ENCODE results near the gene PLA2G4B. TPM values are rescaled to one million over a fixed set of nuclear protein-coding genes. Genes with fewer than 3 reads are reported as not detected.

PLA2G4B gene
- total and polyA plus RNA-seq, 2 donors (not counting 1 experiment from before 2014, with no cell fraction given) = 22.6 to 33.2 TPM

- no peak for DNase-seq
- Mint-ChIP-seq H3K27me3 (peaks cover 20% of the 10 kb centered on the region), H3K4me1 (peaks cover 37% of the 10 kb centered on the region), H3K27ac (peak overlapping the region; percentile 17), H3K9me3 (ENCODE audit: insufficient read depth) (no peaks in the 10 kb centered on the region), H3K4me3 (no peak overlapping the region)
- no peak for ATAC-seq (ENCODE audit: low read depth)
- POLR2A ChIA-PET = no interaction called here
- Histone ChIP-seq H3K4me2 (replicated peaks; ENCODE audit: low read depth, low read length, poor library complexity, severe bottlenecking) (no peak overlapping the region), H3K9me3 (ENCODE audit: control extremely low read depth in 1 of 3, control insufficient read depth in 2 of 3, insufficient read depth in 1 of 3, low read length in 2 of 3) (peaks cover 0 to 15% (median 0%) of the 10 kb centered on the region in 3 donors), H3K36me3 (replicated peaks in 1 of 2; ENCODE audit: control extremely low read depth in 1 of 2, control insufficient read depth in 1 of 2, extremely low read depth in 1 of 2, insufficient read depth in 2 of 2, low read length in 1 of 2) (no peaks in the 10 kb centered on the region), H2AFZ (ENCODE audit: insufficient read depth, low read depth, low read length, poor library complexity, severe bottlenecking) (no peak overlapping the region), H3K27me3 (replicated peaks in 1 of 4; ENCODE audit: control extremely low read depth in 1 of 4, control insufficient read depth in 3 of 4, insufficient read depth in 4 of 4, low read length in 3 of 4) (peaks cover 0 to 25% (median 3%) of the 10 kb centered on the region in 4 experiments), H3K4me3 (ENCODE audit: control extremely low read depth in 1 of 5, extremely low read depth in 1 of 5, insufficient read depth in 1 of 5, low read depth in 2 of 5, low read length in 4 of 5) (no peak overlapping the region), H3K79me2 (ENCODE audit: control insufficient read depth, insufficient read depth, low read length) (no peaks in the 10 kb centered on the region), H3K4me1 (ENCODE audit: control insufficient read depth in 2 of 2, insufficient read depth in 2 of 2, low read length in 2 of 2) (peaks cover 32 to 37% of the 10 kb centered on the region in 2 donors), H4K20me1 (ENCODE audit: control insufficient read depth, insufficient read depth, low read length, poor library complexity, severe bottlenecking) (no peaks in the 10 kb centered on the region), H3K9ac (ENCODE audit: low read length) (no peak overlapping the region), H3K27ac (ENCODE audit: low read length in 2 of 2) (no peak overlapping the region)
- CTCF ChIA-PET = interaction anchor here (1.7 kb wide), 1 partner anchor 11 kb away, joined by 3 read pairs; no protein-coding TSS in a partner anchor
- no peak for TF ChIP-seq EZH2 (IDR thresholded peaks at IDR 0.05; ENCODE audit: borderline replicate concordance, insufficient read depth, low read depth, low read length, poor library complexity, severe bottlenecking)
- TF ChIP-seq, protein P1, sequence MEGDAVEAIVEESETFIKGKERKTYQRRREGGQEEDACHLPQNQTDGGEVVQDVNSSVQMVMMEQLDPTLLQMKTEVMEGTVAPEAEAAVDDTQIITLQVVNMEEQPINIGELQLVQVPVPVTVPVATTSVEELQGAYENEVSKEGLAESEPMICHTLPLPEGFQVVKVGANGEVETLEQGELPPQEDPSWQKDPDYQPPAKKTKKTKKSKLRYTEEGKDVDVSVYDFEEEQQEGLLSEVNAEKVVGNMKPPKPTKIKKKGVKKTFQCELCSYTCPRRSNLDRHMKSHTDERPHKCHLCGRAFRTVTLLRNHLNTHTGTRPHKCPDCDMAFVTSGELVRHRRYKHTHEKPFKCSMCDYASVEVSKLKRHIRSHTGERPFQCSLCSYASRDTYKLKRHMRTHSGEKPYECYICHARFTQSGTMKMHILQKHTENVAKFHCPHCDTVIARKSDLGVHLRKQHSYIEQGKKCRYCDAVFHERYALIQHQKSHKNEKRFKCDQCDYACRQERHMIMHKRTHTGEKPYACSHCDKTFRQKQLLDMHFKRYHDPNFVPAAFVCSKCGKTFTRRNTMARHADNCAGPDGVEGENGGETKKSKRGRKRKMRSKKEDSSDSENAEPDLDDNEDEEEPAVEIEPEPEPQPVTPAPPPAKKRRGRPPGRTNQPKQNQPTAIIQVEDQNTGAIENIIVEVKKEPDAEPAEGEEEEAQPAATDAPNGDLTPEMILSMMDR (IDR thresholded peaks at IDR 0.05) = no peak
- WGBS (ENCODE audit: insufficient coverage) = 92% methylated on average over 7 of the region's 7 CpGs
- intact Hi-C loops (cut with micrococcal nuclease) = no loop called here
Measured at GRCh38 chr15:41884458-41884857, 45.8 kb downstream of the PLA2G4B start.

- Mint-ChIP-seq H3K27ac (no peak overlapping the region), H3K4me3 (no peak overlapping the region), H3K27me3 (peaks cover 16% of the 10 kb centered on the region), H3K4me1 (peaks cover 39% of the 10 kb centered on the region), H3K9me3 (ENCODE audit: insufficient read depth) (no peaks in the 10 kb centered on the region)
- Histone ChIP-seq H3K9ac (ENCODE audit: low read length) (no peak overlapping the region), H3K27ac (ENCODE audit: low read length in 2 of 2) (no peak overlapping the region), H3K79me2 (ENCODE audit: control insufficient read depth, insufficient read depth, low read length) (no peaks in the 10 kb centered on the region), H3K4me2 (replicated peaks; ENCODE audit: low read depth, low read length, poor library complexity, severe bottlenecking) (no peak overlapping the region), H4K20me1 (ENCODE audit: control insufficient read depth, insufficient read depth, low read length, poor library complexity, severe bottlenecking) (no peaks in the 10 kb centered on the region), H3K27me3 (replicated peaks in 1 of 4; ENCODE audit: control extremely low read depth in 1 of 4, control insufficient read depth in 3 of 4, insufficient read depth in 4 of 4, low read length in 3 of 4) (peaks cover 0 to 19% (median 3%) of the 10 kb centered on the region in 4 experiments), H3K4me1 (ENCODE audit: control insufficient read depth in 2 of 2, insufficient read depth in 2 of 2, low read length in 2 of 2) (peaks cover 32 to 40% of the 10 kb centered on the region in 2 donors), H3K4me3 (ENCODE audit: control extremely low read depth in 1 of 5, extremely low read depth in 1 of 5, insufficient read depth in 1 of 5, low read depth in 2 of 5, low read length in 4 of 5) (no peak overlapping the region), H3K36me3 (replicated peaks in 1 of 2; ENCODE audit: control extremely low read depth in 1 of 2, control insufficient read depth in 1 of 2, extremely low read depth in 1 of 2, insufficient read depth in 2 of 2, low read length in 1 of 2) (no peaks in the 10 kb centered on the region), H3K9me3 (ENCODE audit: control extremely low read depth in 1 of 3, control insufficient read depth in 2 of 3, insufficient read depth in 1 of 3, low read length in 2 of 3) (peaks cover 0 to 15% (median 0%) of the 10 kb centered on the region in 3 donors), H2AFZ (ENCODE audit: insufficient read depth, low read depth, low read length, poor library complexity, severe bottlenecking) (no peak overlapping the region)
- DNase-seq (no peak), ATAC-seq (ENCODE audit: low read depth) (no peak)
- CTCF ChIA-PET = interaction anchor here (1.7 kb wide), 1 partner anchor 10 kb away, joined by 3 read pairs; no protein-coding TSS in a partner anchor
- intact Hi-C loops (cut with micrococcal nuclease) = no loop called here
- POLR2A ChIA-PET = no interaction called here
- TF ChIP-seq EZH2 (IDR thresholded peaks at IDR 0.05; ENCODE audit: borderline replicate concordance, insufficient read depth, low read depth, low read length, poor library complexity, severe bottlenecking) = no peak
- TF ChIP-seq, protein P1 (IDR thresholded peaks at IDR 0.05) = no peak
Measured at GRCh38 chr15:41885321-41885720, 46.7 kb downstream of the PLA2G4B start.
